H1 (cell line): ENCODE results near the gene GPC6. TPM values are rescaled to one million over a fixed set of nuclear protein-coding genes. Genes with fewer than 3 reads are reported as not detected.
A peak's percentile ranks its signal among the peaks of the same experiment; 100 is the strongest.

ENCODE experiments used
- CBX5 ChIP-seq: fragments of 300-800, 300-1000 bp; sonication (generic); IDR thresholded peaks from 2 replicates; pipeline ENCODE4 v1.7.1; 2016; ENCODE audit warnings: antibody characterized with exemption, low read length, low read depth
- CBX8 ChIP-seq: fragments of 300-800, 300-1000 bp; sonication (generic); IDR thresholded peaks from 2 replicates; pipeline ENCODE4 v1.7.1; 2016; ENCODE audit warnings: low read depth, low read length, borderline replicate concordance
- CEBPB ChIP-seq: IDR thresholded peaks from 2 replicates; pipeline ENCODE4 v1.6.1; 2012; ENCODE audit warnings: low read depth, low read length
- CHD2 ChIP-seq: IDR thresholded peaks from 2 replicates; pipeline ENCODE4 v1.6.1; 2012; ENCODE audit warnings: low read length, improper control_type of control experiment
- CREB1 ChIP-seq: IDR thresholded peaks from 2 replicates; pipeline ENCODE4 v1.6.1; 2012; ENCODE audit warnings: inconsistent platforms
- CTBP2 ChIP-seq: IDR thresholded peaks from 2 replicates; pipeline ENCODE4 v1.7.0; 2011; ENCODE audit warnings: borderline replicate concordance, mild to moderate bottlenecking, moderate library complexity, mixed read lengths, low read length; ENCODE audit not compliant: insufficient read depth, insufficient read length
- JUN ChIP-seq: IDR thresholded peaks from 2 replicates; pipeline ENCODE4 v1.6.1; 2011; ENCODE audit warnings: low read depth, mild to moderate bottlenecking, improper control_type of control experiment, low read length
- MAFK ChIP-seq: IDR thresholded peaks from 2 replicates; pipeline ENCODE4 v1.6.1; 2012; ENCODE audit warnings: low read depth, mild to moderate bottlenecking, improper control_type of control experiment, low read length
- PHF8 ChIP-seq: fragments of 200-600 bp; sonication (generic); conservative IDR thresholded peaks from 2 replicates; pipeline ENCODE4 v1.7.1; 2012; ENCODE audit warnings: low read depth, mild to moderate bottlenecking, inconsistent platforms, low read length, moderate library complexity
- RAD21 ChIP-seq, 2 experiments: IDR thresholded peaks in 1 of 2; conservative IDR thresholded peaks in 1 of 2; 2 replicates each; pipeline ENCODE4 v1.6.1; 2011; ENCODE audit warnings: low read depth in 2 of 2, low read length in 2 of 2, improper control_type of control experiment in 1 of 2, inconsistent platforms in 1 of 2, mild to moderate bottlenecking in 1 of 2, moderate library complexity in 1 of 2
- RFX5 ChIP-seq: IDR thresholded peaks from 2 replicates; pipeline ENCODE4 v1.6.1; 2011; ENCODE audit warnings: low read depth, low read length, improper control_type of control experiment, borderline replicate concordance
- SP1 ChIP-seq: IDR thresholded peaks from 2 replicates; pipeline ENCODE4 v1.6.1; 2011; ENCODE audit warnings: low read depth, low read length
- SUZ12 ChIP-seq: fragments of 200-600 bp; sonication (generic); IDR thresholded peaks from 2 replicates; pipeline ENCODE4 v1.6.1; 2012; ENCODE audit warnings: mild to moderate bottlenecking, inconsistent platforms, low read length, moderate library complexity, mixed read lengths
- TBP ChIP-seq: IDR thresholded peaks from 2 replicates; pipeline ENCODE4 v1.6.1; 2011; ENCODE audit warnings: low read depth, low read length, improper control_type of control experiment
- YY1 ChIP-seq: IDR thresholded peaks from 2 replicates; pipeline ENCODE4 v1.6.1; 2011; ENCODE audit warnings: low read depth, mild to moderate bottlenecking, low read length
- polyA plus RNA-seq, 7 experiments: library from polyadenylated mRNA; depleted of rRNA in 3 of 7; stranded (reverse) in 5 of 7; unstranded in 2 of 7; fragments of >200 nt in 5 of 7; fragments of 200-250 nt in 2 of 7; gene quantifications; 1 replicate in 5 of 7; 2 replicates in 1 of 7; 4 replicates in 1 of 7; pipeline versions ENCODE4 v1.2.1 to v1.2.3, GENCODE V29; 2011 to 2013; ENCODE audit warnings: missing spikeins in 2 of 7, mixed read lengths in 2 of 7
- total RNA-seq: library from RNA; stranded (reverse); fragmentation: NEBNext Ultra II Directional; extraction: Animal tissue kit (Norgen Biotek cat#: 25700); gene quantifications from 2 replicates; pipeline ENCODE4 v1.2.1, GENCODE V29; 2021

Gene GPC6
- total and polyA plus RNA-seq, 2 of the 8 experiments (the other 6 are each of a cell fraction or from before 2014, with no cell fraction given), result 5.4 to 12.0 TPM

GRCh38 chr13:93227878-93228642, 1.5 kb downstream of the GPC6 start (continued):
- TF ChIP-seq RAD21 (IDR thresholded peaks at IDR 0.05 in 1 of 2, conservative IDR thresholded peaks at IDR 0.05 in 1 of 2; ENCODE audit: low read depth in 2 of 2, low read length in 2 of 2) (peak; percentile 62 to 67), CBX8 (no peak), SP1 (peak; percentile 85), TBP (0 out of 2 replicates have a peak, but pooled peaks have one; percentile 15), JUN (no peak), CREB1 (0 out of 2 replicates have a peak, but pooled peaks have one; percentile 31), CHD2 (no peak), RFX5 (no peak), CEBPB (no peak), YY1 (peak; percentile 42; the same call in 1 of the 2 replicates), CBX5 (no peak), SUZ12 (no peak), CTBP2 (peak; percentile 31), MAFK (no peak), PHF8 (peak; percentile 30)
